BE2C (cell line): ENCODE measurements around the gene DPP10.

Experiments used
- DNase-seq: peaks from one replicate; pipeline ENCODE4 v3.0.0-alpha.2; 2020
- H3K27me3 ChIP-seq: fragments of 250-450 bp; sonication (Bioruptor Pico); 2 replicates; pipeline ENCODE4 v1.5.1; 2020; ENCODE audit warnings: mild to moderate bottlenecking
- H3K36me3 ChIP-seq: fragments of 250-450 bp; sonication (Bioruptor Pico); 2 replicates; pipeline ENCODE4 v1.5.1; 2020; ENCODE audit warnings: mild to moderate bottlenecking
- H3K4me1 ChIP-seq: fragments of 250-450 bp; sonication (Bioruptor Pico); 2 replicates; pipeline ENCODE4 v1.5.1; 2020
- H3K4me3 ChIP-seq: 2 replicates; pipeline ENCODE4 v1.5.1; 2011; ENCODE audit warnings: low read depth, low read length
- H3K9me3 ChIP-seq: fragments of 250-450 bp; sonication (Bioruptor Pico); 2 replicates; pipeline ENCODE4 v1.5.1; 2020
- CTCF ChIP-seq: IDR thresholded peaks from 2 replicates; pipeline ENCODE4 v1.5.1; 2012; ENCODE audit warnings: mild to moderate bottlenecking, low read depth, low read length

DPP10 gene

GRCh38 chr2:114717049-114717448 lies 274.6 kb downstream of the DPP10 start:
- no peak for TF ChIP-seq CTCF
- Histone ChIP-seq H3K9me3 (no peaks in the 10 kb centered on the region), H3K36me3 (no peaks in the 10 kb centered on the region), H3K4me3 (no peak overlapping the region), H3K4me1 (no peaks in the 10 kb centered on the region), H3K27me3 (no peaks in the 10 kb centered on the region)
- no peak for DNase-seq

- no peaks in the 10 kb centered on the region for H3K4me1 ChIP-seq
- no peak for DNase-seq
- no peaks in the 10 kb centered on the region for H3K9me3 ChIP-seq
- TF ChIP-seq CTCF = no peak
- no peak overlapping the region for H3K4me3 ChIP-seq
- no peaks in the 10 kb centered on the region for H3K36me3 ChIP-seq
- no peaks in the 10 kb centered on the region for H3K27me3 ChIP-seq
Observed at GRCh38 chr2:114724454-114724853, 282.0 kb downstream of the DPP10 start.

GRCh38 chr2:114727012-114727411 lies 284.6 kb downstream of the DPP10 start:
- no peaks in the 10 kb centered on the region for H3K36me3 ChIP-seq

GRCh38 chr2:114728372-114728771 lies 285.9 kb downstream of the DPP10 start:
- no peak for TF ChIP-seq CTCF
- no peaks in the 10 kb centered on the region for H3K27me3 ChIP-seq
- H3K9me3 ChIP-seq = no peaks in the 10 kb centered on the region
- no peaks in the 10 kb centered on the region for H3K4me1 ChIP-seq
- no peak overlapping the region for H3K4me3 ChIP-seq
- no peaks in the 10 kb centered on the region for H3K36me3 ChIP-seq
- DNase-seq = no peak

More at GRCh38 chr2:114727012-114727411, 284.6 kb downstream of the DPP10 start:
- no peaks in the 10 kb centered on the region for H3K27me3 ChIP-seq
- no peak for TF ChIP-seq CTCF
- no peaks in the 10 kb centered on the region for H3K4me1 ChIP-seq
- no peaks in the 10 kb centered on the region for H3K9me3 ChIP-seq
- no peak for DNase-seq
- no peak overlapping the region for H3K4me3 ChIP-seq

- Histone ChIP-seq H3K9me3 (no peaks in the 10 kb centered on the region), H3K4me3 (no peak overlapping the region), H3K36me3 (no peaks in the 10 kb centered on the region), H3K4me1 (no peaks in the 10 kb centered on the region), H3K27me3 (no peaks in the 10 kb centered on the region)
- TF ChIP-seq CTCF = no peak
- DNase-seq = no peak
Observed at GRCh38 chr2:114729026-114729425, 286.6 kb downstream of the DPP10 start.

- Histone ChIP-seq H3K9me3 (no peaks in the 10 kb centered on the region), H3K27me3 (no peaks in the 10 kb centered on the region), H3K4me3 (no peak overlapping the region), H3K36me3 (no peaks in the 10 kb centered on the region), H3K4me1 (no peaks in the 10 kb centered on the region)
- no peak for DNase-seq
- TF ChIP-seq CTCF = no peak
Observed at GRCh38 chr2:114735126-114735525, 292.7 kb downstream of the DPP10 start.
